ENCODE measurements around the gene LRRC47.

DNA sequence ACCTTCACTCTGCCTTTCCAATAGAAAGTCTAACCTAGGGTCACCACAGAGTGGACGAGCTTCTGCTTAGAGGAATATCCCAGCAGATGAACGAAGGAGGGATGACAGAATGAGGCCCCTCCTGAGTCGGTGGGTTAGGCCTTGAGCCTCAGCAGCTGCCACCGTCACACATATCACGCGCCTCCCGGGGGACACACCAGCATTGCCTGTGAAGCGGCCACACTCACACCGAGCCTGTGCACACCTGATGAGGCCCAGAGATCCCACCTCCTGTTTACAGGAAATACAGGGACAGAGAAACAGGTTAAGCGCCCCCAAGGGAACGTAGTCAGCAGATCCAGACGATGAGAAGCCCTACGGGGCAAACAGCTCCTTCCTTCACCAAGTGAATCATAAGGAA, 25.1 kb upstream of the LRRC47 start:
- TF ChIP-seq, protein P1, sequence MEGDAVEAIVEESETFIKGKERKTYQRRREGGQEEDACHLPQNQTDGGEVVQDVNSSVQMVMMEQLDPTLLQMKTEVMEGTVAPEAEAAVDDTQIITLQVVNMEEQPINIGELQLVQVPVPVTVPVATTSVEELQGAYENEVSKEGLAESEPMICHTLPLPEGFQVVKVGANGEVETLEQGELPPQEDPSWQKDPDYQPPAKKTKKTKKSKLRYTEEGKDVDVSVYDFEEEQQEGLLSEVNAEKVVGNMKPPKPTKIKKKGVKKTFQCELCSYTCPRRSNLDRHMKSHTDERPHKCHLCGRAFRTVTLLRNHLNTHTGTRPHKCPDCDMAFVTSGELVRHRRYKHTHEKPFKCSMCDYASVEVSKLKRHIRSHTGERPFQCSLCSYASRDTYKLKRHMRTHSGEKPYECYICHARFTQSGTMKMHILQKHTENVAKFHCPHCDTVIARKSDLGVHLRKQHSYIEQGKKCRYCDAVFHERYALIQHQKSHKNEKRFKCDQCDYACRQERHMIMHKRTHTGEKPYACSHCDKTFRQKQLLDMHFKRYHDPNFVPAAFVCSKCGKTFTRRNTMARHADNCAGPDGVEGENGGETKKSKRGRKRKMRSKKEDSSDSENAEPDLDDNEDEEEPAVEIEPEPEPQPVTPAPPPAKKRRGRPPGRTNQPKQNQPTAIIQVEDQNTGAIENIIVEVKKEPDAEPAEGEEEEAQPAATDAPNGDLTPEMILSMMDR (IDR thresholded peaks at IDR 0.05; ENCODE audit: low read depth, low read length, poor library complexity, severe bottlenecking) = no peak
- no peak for TF ChIP-seq EZH2phosphoT487 (IDR thresholded peaks at IDR 0.05; ENCODE audit: borderline replicate concordance, low read length)

Measured in DOHH2 (cell line).